Measurements from ENCODE around the gene APOD. TPM values are rescaled to one million over a fixed set of nuclear protein-coding genes. Genes with fewer than 3 reads are reported as not detected.
A peak's percentile ranks its signal among the peaks of the same experiment; 100 is the strongest.
"Not testable (repeated sequence)": the region's sequence is repeated elsewhere in the genome, so short reads cannot be mapped to it uniquely, and the experiment has no call there.

APOD gene
- total RNA-seq, 1 donor from 2014 or later = 0.25 TPM

DNA sequence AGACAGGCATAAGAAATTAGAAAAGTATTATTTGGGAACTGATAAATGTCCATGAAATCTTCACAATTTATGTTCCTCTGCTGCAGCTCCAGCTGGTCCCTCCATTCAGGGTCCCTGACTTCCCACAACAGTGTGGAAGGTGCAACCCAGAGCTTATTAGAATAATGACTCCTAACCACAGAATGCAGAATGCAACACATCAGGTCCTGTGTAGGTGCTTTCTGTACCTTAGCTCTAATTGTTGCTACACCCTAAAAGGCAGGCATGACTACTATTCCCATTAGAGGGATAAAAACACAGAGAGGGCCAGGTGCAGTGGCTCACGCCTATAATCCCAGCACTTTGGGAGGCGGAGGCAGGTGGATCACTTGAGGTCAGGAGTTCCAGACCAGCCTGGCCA, 6.6 kb upstream of the APOD start:
- ATAC-seq; DNase-seq (ENCODE audit: low spot score): not testable (repeated sequence)

DNA sequence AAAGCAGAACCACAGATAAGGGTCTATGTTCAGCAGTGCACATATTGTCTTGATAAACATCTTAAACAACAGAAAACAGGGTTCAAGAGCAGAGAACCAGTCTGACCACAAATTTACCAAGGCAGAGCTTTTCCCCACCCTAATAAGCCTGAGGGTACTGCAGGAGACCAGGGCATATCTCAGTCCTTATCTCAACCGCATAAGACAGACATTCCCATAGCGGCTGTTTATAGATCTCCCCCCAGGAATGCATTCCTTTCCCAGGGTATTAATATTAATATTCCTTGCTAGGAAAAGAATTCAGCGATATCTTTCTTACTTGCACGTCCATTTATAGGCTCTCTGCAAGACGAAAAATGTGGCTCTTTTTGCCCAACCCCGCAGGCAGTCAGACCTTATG, 6.1 kb upstream of the APOD start:
- not testable (repeated sequence) for DNase-seq (ENCODE audit: low spot score); ATAC-seq

DNA sequence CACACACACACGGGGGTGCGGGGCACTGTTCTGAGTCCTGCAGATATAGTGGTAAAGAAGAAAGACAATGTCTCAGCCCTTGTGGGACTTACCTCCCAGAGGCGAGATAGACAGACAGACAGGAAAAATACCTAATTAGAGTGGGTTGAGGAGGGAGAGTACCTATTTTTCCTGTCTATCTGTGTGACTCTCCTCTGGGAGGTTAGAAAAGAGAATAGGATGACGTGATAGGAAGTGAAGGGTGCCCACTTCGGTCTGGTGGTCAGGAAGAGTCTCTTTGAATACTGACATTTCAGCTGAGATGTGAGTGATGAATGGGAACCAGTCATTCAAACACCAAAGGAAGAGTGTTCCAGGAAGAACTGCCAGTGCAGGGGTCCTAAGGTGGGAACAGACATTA, 4.1 kb upstream of the APOD start:
- ATAC-seq = no peak
- DNase-seq (ENCODE audit: low spot score) = no peak

DNA sequence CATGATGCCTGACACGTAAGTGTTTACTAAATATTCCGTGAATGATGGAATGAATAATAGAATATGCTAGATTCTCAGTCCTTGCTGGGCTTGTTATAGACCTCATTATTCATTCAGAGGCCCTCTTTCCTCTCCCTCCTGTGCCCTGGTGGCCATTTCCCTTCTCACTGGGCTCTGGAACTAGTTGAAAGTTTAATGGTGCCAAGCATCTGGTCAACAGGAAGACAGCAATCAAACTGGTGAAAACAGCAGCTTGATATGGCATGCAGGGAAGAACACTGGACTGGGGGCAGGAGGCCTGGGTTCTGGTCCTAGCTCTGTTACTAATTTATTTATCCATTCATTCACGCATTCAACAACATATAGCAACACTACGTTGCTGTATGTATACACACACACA, 3.7 kb upstream of the APOD start:
- no peak for ATAC-seq
- DNase-seq (ENCODE audit: low spot score) = no peak

DNA sequence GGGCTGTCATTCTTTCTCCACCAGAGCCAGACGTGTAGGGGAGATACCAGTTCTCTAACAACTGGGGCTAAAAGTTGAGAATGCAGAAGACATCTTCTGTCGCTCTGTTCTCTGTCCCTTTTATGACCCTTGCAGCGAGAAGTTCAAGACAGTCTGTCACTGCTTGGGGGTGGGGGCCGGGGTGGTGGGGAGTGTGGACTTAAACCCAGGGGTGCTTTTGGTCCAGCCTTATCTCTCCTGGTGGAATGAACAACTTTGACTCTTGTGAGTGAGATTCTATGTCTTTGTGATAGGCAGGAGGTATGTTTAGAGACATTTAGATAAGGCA, 767 bp upstream of the APOD start:
- DNase-seq (ENCODE audit: low spot score) = no peak
- ATAC-seq = no peak

DNA sequence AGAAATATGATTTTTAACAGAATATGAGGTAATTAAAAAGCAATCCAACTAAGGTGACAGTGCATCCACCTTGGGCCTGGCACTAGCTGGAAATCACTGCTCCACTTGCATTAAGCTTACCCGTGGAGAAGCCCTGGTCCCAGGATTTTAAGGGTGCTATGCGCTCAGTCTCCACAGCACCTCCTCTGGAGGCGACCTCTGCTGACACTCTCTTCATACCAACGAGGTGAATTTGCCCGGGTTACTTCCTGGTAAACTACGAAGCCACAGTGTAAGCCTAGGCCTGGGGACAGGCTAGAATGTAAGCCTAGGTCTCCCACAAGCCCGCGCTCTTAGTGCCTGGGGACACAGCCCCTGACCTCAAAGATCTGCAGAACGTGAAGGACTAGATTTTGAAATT, 793 bp downstream of the APOD start:
- no peak for DNase-seq (ENCODE audit: low spot score)
- no peak for ATAC-seq

DNA sequence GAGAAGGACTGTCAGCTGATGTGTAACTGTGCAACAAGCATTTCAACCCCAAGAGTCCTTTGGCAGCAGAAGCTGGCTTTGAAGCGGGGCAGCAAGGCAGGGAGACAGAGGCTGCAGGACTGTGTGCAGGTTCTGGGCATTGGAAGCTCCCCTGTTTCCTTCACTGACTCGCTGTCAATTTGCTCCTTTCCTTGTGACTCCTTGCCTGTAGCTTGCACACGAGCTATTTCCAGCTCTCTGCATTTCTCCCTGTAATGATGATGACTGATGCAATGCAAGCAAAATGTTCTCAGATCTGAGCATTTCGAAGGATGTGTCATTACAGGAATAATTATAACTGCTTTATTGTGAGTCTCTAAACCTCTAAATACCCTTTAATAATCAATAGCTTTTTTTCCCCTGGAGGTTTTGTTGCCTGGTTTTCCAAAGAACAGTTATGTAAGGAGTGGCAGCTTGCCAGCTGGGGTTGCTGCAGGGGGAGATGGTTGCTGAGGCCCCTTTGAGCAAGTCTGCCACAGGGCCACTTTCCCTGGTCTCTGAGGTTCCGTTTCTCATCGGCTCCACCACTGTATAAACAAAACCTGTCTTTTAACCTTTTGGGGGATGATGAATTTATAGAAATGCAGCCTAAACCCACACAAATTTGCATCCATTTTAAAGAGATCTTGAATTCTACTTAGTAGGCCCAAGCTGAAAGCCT, 2.8 kb downstream of the APOD start:
- DNase-seq (ENCODE audit: low spot score) (no peak), ATAC-seq (no peak)

DNA sequence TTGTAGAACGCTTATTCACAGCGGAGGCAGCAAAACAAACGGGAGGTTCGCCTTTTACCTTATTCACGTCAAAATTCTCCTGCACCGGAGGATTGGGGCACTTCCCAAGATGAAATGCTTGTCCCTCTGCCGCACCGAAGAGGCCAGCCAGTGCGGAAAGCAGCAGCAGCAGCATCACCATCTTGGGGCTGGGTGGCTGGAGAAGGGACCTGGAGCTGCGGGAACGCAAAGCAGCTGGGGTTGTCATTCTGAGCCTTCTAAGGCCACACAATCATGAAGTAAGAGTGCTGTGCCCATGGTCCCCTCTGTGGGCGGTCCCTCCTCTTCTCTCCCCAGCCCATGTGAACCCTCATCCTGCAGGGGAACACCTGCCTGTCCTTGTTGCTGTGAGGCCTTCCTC, 4.5 kb downstream of the APOD start:
- ATAC-seq (no peak), DNase-seq (ENCODE audit: low spot score) (no peak)

DNA sequence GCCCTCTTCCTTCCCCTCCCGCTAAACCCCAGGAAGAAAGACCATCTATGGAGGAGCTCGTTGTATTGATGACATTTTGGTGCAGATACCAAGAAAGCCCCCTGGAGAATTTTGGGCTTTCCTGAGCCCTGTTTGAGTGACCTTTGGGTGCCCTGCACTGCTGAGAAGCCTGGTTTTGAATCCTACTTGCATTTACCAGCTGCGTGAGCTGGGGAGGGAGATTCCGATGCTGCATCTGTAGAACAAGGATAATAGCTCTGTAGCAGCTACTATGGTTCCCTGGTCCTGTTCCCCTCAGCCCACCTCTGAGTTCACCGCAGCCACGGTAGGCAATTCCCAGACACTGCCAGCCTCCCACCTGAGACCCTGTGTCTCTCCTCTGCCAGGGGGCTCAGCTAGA, 5.2 kb downstream of the APOD start:
- no peak for ATAC-seq

DNA sequence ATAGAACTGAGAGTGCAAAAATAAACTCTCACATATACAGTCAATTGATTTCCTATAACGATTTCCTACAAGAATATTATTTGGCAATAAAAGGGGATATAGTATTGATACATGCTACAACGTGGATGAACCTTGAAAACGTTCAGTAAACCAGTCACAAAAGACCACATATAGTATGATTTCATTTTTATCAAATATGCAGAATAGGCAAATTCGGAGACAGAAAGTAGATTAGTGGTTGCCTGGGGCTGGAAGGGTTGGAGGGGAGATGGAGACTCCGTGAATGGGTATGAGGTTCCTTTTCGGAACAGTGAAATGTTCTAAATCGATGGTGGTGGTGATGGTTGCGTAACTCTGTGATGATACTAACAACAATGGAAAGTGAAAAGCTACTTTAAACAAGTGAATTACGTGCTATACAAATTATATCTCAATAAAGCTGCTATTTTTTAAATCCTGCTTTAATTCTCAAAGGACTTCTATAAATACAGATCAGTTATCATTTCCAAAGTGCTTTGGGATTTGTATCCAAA, 6.0 kb downstream of the APOD start:
- no peak for DNase-seq (ENCODE audit: low spot score)
- ATAC-seq = no peak

More for the DNA sequence above, 5.2 kb downstream of the APOD start:
- DNase-seq (ENCODE audit: low spot score) = no peak

DNA sequence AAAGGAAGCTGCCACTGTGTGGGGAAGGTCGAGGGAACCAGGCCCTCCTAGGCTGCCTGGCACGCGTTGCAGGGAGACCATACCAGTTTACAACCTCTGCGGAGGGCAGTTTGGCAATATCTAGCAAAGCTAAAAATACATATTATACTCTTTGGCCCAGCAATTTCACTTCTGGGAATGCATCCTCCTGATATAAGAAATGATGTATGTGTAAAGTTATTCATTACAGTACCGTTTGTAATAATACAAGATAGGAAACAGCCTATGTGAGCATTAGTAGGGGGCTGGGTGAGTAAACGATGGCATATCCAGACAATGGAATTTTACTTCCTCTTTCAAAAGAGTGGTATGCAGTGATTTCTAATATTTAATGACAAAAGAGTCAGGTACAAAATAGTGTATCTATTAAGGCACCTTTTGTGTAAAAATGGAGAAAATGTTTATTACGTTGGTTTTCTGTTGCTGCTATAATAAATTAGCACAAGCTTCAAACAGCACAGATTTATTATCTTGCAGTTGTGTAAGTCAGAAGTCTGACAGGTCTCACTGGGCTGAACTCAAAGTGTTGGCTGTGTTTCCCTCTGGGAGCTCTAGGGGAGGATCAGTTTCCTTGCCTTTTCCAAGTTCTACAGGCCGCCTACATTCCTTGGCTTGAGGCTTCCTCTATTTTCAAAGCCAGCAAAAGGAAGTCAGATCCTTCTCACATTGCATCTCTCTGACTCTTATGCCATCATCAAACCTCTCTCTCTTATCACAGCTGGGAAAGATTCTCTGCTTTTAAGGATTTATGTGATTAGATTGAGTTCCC, 9.0 kb downstream of the APOD start:
- DNase-seq (ENCODE audit: low spot score) = no peak
- no peak for ATAC-seq

DNA sequence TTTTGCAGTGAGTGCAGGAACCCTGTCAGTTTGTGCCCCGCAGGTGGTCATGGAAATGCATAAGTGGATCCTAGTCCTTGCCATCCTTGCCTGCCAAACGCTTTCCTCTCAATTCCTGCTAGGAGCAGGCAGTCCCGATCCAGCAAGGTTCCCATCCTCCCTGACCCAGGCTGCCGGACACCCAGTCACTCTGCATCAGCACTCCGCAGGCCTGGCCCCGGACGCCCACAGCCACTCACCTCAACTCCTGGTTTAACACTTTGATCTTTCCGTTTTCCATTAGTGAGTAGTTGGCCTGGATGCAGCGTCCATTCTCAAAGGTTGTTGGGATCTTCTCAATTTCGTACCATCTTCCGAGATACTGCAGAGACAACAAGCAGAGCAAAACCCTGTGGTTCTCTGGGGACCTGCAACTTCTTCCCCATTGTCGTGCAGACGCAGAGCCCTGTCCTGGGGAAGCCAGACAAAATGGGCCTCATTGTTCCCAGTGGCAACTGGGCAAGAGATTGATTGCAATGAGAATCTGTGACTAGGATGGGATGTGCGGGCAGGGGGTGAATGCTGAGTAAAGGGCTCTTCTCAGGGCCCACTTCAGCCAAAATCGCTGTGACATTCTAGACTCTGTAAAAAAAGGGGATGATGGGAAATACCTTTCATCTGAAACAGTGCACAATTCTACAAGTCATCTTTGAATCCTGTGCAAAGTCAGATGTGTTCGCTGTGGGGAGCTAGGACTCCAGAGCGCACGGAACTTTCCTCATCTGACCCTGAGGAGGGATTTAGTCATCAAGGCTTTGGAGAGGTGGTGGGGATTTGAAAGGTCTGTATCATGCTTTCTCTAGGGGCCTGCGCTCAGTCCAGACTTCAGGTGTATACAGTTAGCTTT, 9.9 kb downstream of the APOD start:
- DNase-seq (ENCODE audit: low spot score) (no peak), ATAC-seq (no peak)

DNA sequence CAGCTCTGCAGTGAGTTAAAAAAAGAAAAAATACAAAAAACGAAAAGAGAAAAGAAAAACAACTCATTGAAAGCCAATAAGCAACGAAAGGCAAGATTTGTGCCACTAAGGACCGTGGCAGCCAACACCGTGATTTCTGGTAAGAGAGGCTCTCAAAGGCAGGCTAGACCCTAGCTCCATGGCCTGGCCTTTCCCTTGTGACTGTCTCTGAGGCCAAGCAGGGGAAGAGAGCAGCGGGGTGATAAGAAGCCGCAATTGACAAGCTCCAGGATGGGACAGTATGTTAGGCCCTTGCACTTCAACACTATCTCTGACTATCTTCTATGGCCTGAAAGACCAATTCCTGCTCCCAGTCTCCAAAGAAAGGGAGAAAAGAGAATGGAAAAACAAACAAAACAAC, 12.4 kb downstream of the APOD start:
- ATAC-seq (no peak), DNase-seq (ENCODE audit: low spot score) (no peak)

DNA sequence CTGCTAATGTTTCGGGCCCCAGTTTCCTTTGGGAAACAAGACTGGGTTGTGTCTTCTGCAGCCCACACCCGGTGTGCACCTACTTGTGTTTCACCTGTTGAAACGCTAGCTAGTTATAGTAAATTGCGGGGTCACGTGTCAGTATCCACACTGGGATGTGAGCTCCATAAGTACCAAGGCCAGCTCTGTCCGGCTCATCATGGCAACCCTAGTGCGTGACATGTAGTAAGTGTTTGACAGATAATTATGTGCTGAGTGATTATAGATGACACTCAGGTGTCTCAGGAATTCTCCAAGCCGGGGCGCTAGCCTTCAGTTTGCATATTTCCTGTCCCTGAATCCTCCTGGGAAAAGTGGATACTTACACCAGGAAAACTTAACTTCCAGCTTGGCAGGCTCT, 12.8 kb downstream of the APOD start:
- DNase-seq (ENCODE audit: low spot score) = no peak
- ATAC-seq = no peak

DNA sequence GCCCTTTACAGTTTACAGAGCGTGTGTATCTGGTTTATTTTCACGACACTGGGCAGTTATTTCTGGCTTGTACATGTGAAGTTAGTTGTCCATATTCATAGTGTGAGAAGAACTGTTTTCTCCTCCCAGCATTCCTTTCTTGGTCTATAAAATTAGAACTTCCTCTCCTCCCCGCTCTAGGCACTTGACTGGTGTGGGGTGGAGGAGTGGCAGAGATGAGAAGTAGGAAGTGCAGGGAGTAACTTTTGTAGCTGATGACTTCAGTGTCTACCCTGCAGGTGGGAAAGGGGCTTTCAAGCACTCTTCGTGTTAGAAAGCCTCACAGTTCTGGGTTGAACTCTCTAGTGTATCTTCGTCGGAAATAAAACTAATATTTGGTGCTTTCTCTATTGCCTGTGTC, 13.4 kb downstream of the APOD start:
- ATAC-seq = no peak
- no peak for DNase-seq (ENCODE audit: low spot score)

DNA sequence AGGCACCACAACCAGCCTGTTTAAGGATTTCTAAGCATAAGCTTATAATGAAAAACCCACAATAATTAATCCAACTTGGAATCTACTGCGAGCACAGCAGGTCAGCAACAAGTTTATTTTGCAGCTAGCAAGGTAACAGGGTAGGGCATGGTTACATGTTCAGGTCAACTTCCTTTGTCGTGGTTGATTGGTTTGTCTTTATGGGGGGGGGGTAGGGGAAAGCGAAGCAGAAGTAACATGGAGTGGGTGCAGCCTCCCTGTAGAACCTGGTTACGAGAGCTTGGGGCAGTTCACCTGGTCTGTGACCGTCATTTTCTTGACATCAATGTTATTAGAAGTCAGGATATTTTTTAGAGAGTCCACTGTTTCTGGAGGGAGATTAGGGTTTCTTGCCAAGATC, 15.1 kb downstream of the APOD start:
- DNase-seq (ENCODE audit: low spot score) = no peak
- no peak for ATAC-seq

DNA sequence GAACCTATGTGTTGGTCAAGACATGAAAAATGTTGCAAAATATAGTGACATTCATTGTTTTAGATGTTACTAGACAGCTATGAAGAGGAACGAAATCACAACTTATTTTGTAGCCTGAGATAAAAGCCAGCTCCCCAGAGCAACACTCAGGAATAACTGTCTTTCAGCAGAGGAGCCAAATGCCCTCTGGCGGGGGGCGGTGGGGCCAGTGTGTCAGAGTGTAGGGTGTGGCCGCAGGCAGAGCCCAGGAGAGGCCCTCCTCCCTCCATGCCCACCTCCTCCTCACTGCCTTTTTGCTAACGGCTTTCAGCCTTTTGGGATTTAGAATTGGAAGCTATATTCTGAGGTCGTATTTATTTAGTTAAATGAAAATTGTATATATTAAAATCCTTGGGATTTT, 16.9 kb downstream of the APOD start:
- DNase-seq (ENCODE audit: low spot score) (no peak), ATAC-seq (no peak)

DNA sequence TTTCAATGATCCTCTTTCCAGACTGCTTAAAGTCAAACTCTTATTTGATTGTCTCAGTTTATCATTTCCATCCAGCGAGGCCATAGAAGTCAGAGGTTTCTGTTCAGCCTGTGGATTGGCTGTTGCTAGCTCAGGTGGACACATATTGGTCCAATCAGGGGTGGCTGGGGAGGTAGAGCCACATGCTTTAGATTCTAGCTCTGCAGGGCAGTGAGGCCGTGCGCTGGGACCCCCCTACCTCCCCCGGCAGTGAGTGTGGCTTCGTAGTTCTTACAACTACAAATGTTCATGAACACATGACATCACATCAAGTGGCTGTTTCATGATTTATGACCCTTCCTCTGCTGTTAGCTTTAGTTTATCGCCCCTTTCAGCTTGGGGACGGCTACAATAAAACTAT, 18.0 kb downstream of the APOD start:
- DNase-seq (ENCODE audit: low spot score) = no peak
- ATAC-seq = no peak

DNA sequence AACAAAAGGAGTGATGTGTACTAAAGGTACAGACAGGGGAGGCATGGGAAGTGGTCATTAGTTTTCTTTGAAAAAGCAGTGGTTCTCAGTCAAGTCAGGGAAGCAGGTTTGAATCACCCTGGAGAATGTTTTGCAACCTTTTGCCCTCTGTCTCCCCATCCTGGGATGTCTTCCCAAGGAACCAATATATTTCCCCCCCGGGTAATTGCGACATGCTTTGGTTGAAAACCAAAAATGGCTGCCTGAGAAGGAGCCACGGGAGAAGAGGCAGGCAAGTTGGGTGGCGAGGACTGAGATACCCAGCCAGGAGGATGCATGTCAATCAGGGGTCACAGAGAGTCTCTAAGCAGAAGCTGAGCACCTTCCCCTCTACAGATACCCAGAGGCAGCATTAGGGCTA, 20.4 kb downstream of the APOD start:
- DNase-seq (ENCODE audit: low spot score) = no peak
- no peak for ATAC-seq

DNA sequence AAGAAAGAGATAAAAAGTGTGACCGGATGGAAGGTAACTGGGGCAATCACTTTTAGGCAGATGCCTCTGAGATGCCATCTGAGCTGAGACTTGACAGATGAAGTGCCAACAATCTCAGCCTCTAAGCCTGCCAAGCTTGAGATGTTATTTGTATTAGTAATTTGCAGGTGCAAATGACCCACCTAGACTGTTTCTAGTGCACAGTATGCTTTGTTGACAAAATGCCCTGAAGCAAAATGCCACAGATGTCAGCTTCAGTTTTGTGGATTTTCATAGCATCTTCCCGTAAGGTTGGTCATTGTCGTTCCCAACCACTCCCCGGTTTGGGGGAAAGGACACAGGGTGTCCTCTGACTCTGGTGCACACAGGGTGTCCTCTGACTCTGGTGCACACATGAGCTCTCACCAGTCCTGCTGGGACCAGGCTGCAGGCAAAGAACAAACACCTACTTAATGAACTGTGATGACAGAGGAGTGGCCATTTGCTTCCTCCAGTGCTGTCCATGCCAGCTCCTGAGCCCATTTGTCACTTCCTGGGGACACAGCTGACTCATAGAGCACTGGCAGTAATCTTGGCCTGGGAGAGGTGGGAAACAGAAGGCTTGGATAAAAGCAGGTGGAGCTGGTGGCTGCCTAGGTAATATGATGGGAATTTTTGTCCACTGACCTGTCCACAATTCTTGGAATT, 23.9 kb downstream of the APOD start:
- DNase-seq (ENCODE audit: low spot score) = no peak
- ATAC-seq = no peak

DNA sequence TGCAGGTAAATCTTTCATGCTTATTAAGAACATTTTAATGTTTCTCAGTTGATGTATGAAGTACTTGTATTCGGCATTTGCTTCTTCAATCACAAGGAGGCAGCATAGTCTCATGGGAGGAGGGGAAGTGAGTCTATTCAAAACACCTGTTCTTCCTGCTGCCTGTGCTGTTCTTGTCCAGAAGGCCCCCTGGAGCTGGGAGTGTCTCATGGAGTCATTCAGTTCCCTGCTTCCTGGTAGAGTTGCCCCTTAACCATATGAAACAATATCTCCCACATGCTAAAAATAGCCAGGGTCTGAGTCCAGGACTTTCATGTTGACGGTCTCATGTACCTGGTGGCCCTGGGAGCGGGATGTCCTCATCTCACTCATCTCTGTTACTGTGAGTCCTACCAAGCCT, 25.1 kb downstream of the APOD start:
- DNase-seq (ENCODE audit: low spot score) (no peak), ATAC-seq (peak; percentile 38)

All from left lobe of liver (tissue), 2 donors.